ENCODE results near the gene GIMAP8.

- no peak for TF ChIP-seq CTCF (IDR thresholded peaks at IDR 0.05)
- TF ChIP-seq POLR2A (IDR thresholded peaks at IDR 0.05): no peak
Measured at GRCh38 chr7:150429699-150430098, 20.7 kb upstream of the GIMAP8 start.
